ENCODE results near the gene THUMPD2.

THUMPD2 gene

DNA sequence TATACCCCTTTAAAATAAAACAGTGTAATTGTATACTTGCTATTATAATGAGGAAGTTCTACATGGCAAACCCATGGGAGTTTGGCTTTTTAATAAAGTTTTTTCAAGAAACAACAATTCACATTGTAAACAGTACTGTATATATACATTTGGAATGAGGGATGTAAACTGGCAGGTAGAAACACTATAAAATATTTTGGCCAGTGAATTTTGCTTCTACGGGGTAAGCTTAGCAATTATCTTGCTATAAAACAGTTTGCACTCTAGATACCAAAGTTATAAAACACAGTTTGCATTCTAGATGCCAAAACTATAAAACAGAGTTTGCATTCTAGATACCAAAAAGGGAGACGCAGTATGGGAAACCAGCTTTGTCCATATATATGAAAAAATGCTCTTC lies 16.6 kb downstream of the THUMPD2 start:
- H3K4me3 ChIP-seq (ENCODE audit: low read depth, low read length), result no peak overlapping the region
- in situ Hi-C loops (cut with HindIII; ENCODE audit: low sequenced_read_pairs), result no loop called here
- DNase-seq (ENCODE audit: low read depth, low spot score), result no peak

DNA sequence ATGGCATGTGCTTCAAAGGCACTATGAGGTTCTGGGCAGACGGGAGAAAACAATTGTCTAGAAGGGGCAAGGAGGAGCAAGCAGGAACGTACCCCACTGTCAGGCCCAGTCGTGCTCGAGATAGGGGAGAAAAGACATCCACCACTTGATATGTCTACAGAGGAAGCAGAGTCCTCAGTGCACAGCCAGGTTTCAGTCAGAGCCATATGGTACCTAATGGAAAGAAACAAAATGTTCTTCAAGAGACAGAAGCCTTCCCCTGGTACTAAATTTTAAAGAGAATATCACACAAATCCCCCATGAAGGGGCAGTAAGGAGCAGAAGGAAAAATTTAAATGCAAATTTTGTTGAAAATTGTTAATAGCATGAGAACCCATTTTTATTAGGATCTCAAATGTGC lies 21.9 kb downstream of the THUMPD2 start:
- in situ Hi-C loops (cut with HindIII; ENCODE audit: low sequenced_read_pairs), result no loop called here
- H3K4me3 ChIP-seq (ENCODE audit: low read depth, low read length), result no peak overlapping the region
- no peak for DNase-seq (ENCODE audit: low read depth, low spot score)
- TF ChIP-seq, protein P1, sequence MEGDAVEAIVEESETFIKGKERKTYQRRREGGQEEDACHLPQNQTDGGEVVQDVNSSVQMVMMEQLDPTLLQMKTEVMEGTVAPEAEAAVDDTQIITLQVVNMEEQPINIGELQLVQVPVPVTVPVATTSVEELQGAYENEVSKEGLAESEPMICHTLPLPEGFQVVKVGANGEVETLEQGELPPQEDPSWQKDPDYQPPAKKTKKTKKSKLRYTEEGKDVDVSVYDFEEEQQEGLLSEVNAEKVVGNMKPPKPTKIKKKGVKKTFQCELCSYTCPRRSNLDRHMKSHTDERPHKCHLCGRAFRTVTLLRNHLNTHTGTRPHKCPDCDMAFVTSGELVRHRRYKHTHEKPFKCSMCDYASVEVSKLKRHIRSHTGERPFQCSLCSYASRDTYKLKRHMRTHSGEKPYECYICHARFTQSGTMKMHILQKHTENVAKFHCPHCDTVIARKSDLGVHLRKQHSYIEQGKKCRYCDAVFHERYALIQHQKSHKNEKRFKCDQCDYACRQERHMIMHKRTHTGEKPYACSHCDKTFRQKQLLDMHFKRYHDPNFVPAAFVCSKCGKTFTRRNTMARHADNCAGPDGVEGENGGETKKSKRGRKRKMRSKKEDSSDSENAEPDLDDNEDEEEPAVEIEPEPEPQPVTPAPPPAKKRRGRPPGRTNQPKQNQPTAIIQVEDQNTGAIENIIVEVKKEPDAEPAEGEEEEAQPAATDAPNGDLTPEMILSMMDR (IDR thresholded peaks at IDR 0.05; ENCODE audit: low read depth, low read length), result no peak

More for the DNA sequence above, 16.6 kb downstream of the THUMPD2 start:
- TF ChIP-seq, protein P1 (IDR thresholded peaks at IDR 0.05; ENCODE audit: low read depth, low read length), result no peak

DNA sequence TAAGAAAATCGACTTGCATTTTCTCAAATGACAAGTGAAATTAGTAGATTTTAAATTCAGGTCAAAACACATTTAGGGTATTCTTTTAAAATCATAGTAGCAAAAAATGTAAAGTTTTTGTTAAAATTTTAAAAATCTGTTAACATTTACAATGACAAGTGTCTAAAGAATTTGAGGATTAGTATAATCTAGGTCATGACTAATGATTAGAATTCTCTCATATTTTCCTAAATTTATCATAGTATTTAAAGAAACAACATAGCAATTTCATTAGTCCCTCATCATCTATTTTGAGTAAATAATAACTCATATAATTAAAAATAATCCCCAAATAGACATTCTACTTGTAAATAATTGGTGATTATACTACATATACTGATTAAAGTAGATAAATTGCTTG lies 23.6 kb downstream of the THUMPD2 start:
- no peak for DNase-seq (ENCODE audit: low read depth, low spot score)
- TF ChIP-seq, protein P1 (IDR thresholded peaks at IDR 0.05; ENCODE audit: low read depth, low read length), result no peak
- in situ Hi-C loops (cut with HindIII; ENCODE audit: low sequenced_read_pairs), result no loop called here
- H3K4me3 ChIP-seq (ENCODE audit: low read depth, low read length), result no peak overlapping the region

DNA sequence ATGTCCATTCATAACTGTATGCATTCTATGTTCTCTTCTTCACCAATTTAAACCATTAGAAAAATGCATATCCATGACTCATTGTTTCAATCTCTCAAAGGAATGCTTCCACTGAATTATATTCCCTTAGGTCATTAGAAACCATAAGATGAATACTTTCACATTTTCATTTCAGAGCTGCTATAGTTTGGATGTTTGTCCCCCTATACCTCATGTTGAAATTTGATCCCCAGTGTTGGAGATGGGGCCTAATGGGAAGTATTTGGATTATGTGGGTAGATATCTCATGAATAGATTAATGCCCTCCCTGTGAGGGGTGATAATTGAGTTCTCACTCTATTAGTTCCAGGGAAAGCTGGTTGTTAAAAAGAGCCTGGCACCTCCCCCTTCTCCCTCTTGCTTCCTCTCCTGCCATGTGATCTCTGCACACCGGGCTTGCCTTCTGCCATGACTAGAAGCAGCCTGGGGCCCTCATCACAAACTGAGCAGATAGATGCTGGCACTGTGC lies 35.7 kb downstream of the THUMPD2 start:
- TF ChIP-seq, protein P1 (IDR thresholded peaks at IDR 0.05; ENCODE audit: low read depth, low read length), result no peak
- in situ Hi-C loops (cut with HindIII; ENCODE audit: low sequenced_read_pairs), result no loop called here
- H3K4me3 ChIP-seq (ENCODE audit: low read depth, low read length), result no peak overlapping the region
- DNase-seq (ENCODE audit: low read depth, low spot score), result peak; percentile 53

DNA sequence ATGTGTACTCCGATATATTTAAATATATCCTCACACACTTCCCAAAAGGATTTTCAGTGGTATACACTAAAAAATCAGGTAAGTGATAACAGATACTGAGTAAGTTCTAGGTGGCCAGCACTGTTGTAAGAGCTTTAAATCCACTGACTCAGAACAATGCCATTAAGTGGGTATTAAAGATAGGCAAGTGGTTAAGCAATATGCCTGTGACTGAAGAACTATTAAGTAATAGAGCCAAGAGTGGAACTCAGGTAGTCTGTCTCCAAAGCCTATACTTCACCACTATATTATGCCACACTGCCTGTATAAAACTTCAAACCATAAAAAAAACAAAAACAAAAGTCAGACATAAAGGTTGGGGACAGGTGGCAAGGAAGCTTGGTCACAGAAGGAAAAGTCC lies 37.2 kb downstream of the THUMPD2 start:
- no peak overlapping the region for H3K4me3 ChIP-seq (ENCODE audit: low read depth, low read length)
- DNase-seq (ENCODE audit: low read depth, low spot score), result no peak
- TF ChIP-seq, protein P1 (IDR thresholded peaks at IDR 0.05; ENCODE audit: low read depth, low read length), result no peak
- in situ Hi-C loops (cut with HindIII; ENCODE audit: low sequenced_read_pairs), result no loop called here

DNA sequence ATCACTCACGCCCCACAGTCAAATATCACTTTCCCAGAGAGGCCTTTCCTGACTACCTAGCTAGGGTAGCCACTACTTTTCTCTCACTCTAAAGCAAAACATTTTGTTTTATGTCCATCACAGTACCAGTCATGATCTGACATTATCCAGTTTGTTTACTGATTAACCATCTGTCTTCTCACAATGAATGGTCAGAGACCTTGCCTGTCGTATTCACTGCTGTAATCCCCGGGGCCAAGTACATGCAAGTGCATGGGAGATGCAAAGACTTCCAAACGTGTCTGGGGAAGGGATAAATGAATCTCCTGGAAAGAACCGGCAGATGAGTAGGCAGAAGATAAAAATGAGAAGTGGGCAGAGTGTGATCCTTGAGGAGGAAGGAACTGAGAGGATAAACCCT lies 39.7 kb downstream of the THUMPD2 start:
- TF ChIP-seq, protein P1 (IDR thresholded peaks at IDR 0.05; ENCODE audit: low read depth, low read length), result no peak
- H3K4me3 ChIP-seq (ENCODE audit: low read depth, low read length), result no peak overlapping the region
- no peak for DNase-seq (ENCODE audit: low read depth, low spot score)
- in situ Hi-C loops (cut with HindIII; ENCODE audit: low sequenced_read_pairs), result no loop called here

DNA sequence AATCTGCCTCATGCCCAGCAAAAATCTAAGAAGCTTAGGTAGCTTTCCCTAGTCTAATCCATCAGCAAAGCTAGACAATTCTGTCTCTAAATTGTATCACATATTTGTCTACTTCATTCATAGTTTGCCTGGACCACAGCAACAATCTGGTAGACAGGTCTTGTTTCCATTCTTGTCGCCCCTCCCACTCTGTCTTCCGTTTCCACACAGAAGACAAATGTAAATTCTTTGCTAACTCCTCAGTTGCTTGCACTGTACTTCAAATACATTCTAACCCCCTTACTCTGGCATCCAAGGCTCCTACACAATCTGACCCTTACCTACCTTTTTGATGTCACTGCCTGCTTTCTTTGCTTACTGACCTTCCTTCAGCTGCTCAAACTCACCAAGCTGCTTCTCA lies 40.1 kb downstream of the THUMPD2 start:
- peak; percentile 42 for DNase-seq (ENCODE audit: low read depth, low spot score)
- no peak overlapping the region for H3K4me3 ChIP-seq (ENCODE audit: low read depth, low read length)
- TF ChIP-seq, protein P1 (IDR thresholded peaks at IDR 0.05; ENCODE audit: low read depth, low read length), result no peak
- in situ Hi-C loops (cut with HindIII; ENCODE audit: low sequenced_read_pairs), result no loop called here

Data from astrocyte of the spinal cord (primary cell).